Fibroblast of pulmonary artery (primary cell): ENCODE measurements around the gene CITED2.
A peak's percentile ranks its signal among the peaks of the same experiment; 100 is the strongest.
"Not testable (repeated sequence)": the region's sequence is repeated elsewhere in the genome, so short reads cannot be mapped to it uniquely, and the experiment has no call there.

Source experiments
- DNase-seq: peaks from one replicate; pipeline ENCODE4 v3.0.0-alpha.2; 2010; ENCODE audit warnings: low read depth
- H3K4me3 ChIP-seq: replicated peaks from 2 replicates; pipeline ENCODE4 v1.5.1; 2011; ENCODE audit warnings: low read depth, mild to moderate bottlenecking, control low read depth, low read length, moderate library complexity
- CTCF ChIP-seq: IDR thresholded peaks from 2 replicates; pipeline ENCODE4 v1.5.1; 2011; ENCODE audit warnings: mild to moderate bottlenecking, control low read depth, low read length, inconsistent platforms; ENCODE audit errors: missing control alignments

Gene CITED2

GRCh38 chr6:139374357-139375225 is at the start of gene CITED2:
CITED2 (minus strand) TSS chr6:139374648; CDS start chr6:139373944, 704 bp downstream.
- peak; percentile 98 for DNase-seq
- peak within 1 kb of the TSS; percentile 99 for H3K4me3 ChIP-seq
- peak; percentile 16 for TF ChIP-seq CTCF

- DNase-seq = no peak
- no peak overlapping the region for H3K4me3 ChIP-seq
- TF ChIP-seq CTCF = no peak
Observed at GRCh38 chr6:139423037-139423703, 48.7 kb upstream of the CITED2 start.

GRCh38 chr6:139422105-139423036 is 47.9 kb upstream of the CITED2 start:
- H3K4me3 ChIP-seq = no peak overlapping the region
- TF ChIP-seq CTCF = no peak
- DNase-seq = no peak

GRCh38 chr6:139418481-139419132 is 44.2 kb upstream of the CITED2 start:
- DNase-seq = no peak
- no peak for TF ChIP-seq CTCF

GRCh38 chr6:139416146-139416545 is 41.7 kb upstream of the CITED2 start:
- H3K4me3 ChIP-seq = no peak overlapping the region
- DNase-seq = no peak
- TF ChIP-seq CTCF = no peak

More at GRCh38 chr6:139418481-139419132, 44.2 kb upstream of the CITED2 start:
- no peak overlapping the region for H3K4me3 ChIP-seq

- no peak for TF ChIP-seq CTCF
- no peak for DNase-seq
- H3K4me3 ChIP-seq = no peak overlapping the region
Observed at GRCh38 chr6:139415365-139415764, 40.9 kb upstream of the CITED2 start.

- DNase-seq, H3K4me3 ChIP-seq: not testable (repeated sequence)
Observed at GRCh38 chr6:139412103-139412502, 37.7 kb upstream of the CITED2 start.
